IMR-90 (cell line): ENCODE measurements around the gene MLST8. TPM values are rescaled to one million over a fixed set of nuclear protein-coding genes. Genes with fewer than 3 reads are reported as not detected.

ENCODE experiments used
- ATAC-seq: fragments of 200-7000 bp; cut with Tn5 transposase; 2 replicates; pipeline ENCODE4 v1.9.1; 2020; ENCODE audit warnings: low read depth, mild to moderate bottlenecking, moderate library complexity
- BruUV-seq: library from RNA; stranded (reverse); fragments of 400-500 nt; replicated peaks from 2 replicates; lab custom pipeline; 2021; lab: Mats Ljungman, UMichigan
- CTCF ChIA-PET: fragments of 300-600 bp; formaldehyde crosslinking; extraction: SDS; loops from one replicate; lab custom pipeline; 2021; ENCODE audit warnings: antibody characterized with exemption; lab: Yijun Ruan, JAX
- POLR2A ChIA-PET: fragments of 300-600 bp; sonication (Branson Sonifier 250); formaldehyde crosslinking; loops from one replicate; lab custom pipeline; 2022; ENCODE audit warnings: antibody characterized with exemption; ENCODE audit not compliant: unreplicated experiment; lab: Charles Lee
- DNase-seq: peaks from one replicate; pipeline ENCODE4 v3.0.0; 2013
- H2AFZ ChIP-seq: replicated peaks from 2 replicates; pipeline ENCODE3; 2013; ENCODE audit warnings: low read length, mild to moderate bottlenecking; ENCODE audit not compliant: poor library complexity
- H2AK5ac ChIP-seq: 2 replicates; pipeline ENCODE4 v1.6.1; 2013; ENCODE audit warnings: low read depth, low read length, inconsistent platforms
- H2AK9ac ChIP-seq: replicated peaks from 2 replicates; pipeline ENCODE3; 2013; ENCODE audit warnings: mild to moderate bottlenecking, low read depth, low read length, moderate library complexity; ENCODE audit not compliant: poor library complexity
- H2BK120ac ChIP-seq: 2 replicates; pipeline ENCODE4 v1.6.1; 2013; ENCODE audit warnings: low read depth, low read length, inconsistent platforms
- H2BK15ac ChIP-seq: 3 replicates; pipeline ENCODE4 v1.6.1; 2013; ENCODE audit warnings: low read depth, low read length, inconsistent platforms
- H2BK20ac ChIP-seq: 2 replicates; pipeline ENCODE4 v1.6.1; 2013; ENCODE audit warnings: low read depth, mild to moderate bottlenecking, inconsistent platforms, low read length, moderate library complexity
- H2BK5ac ChIP-seq: 2 replicates; pipeline ENCODE4 v1.6.1; 2013; ENCODE audit warnings: mild to moderate bottlenecking, low read depth, low read length, inconsistent platforms; ENCODE audit not compliant: poor library complexity, severe bottlenecking
- H3K14ac ChIP-seq: replicated peaks from 2 replicates; pipeline ENCODE4 v1.6.1; 2013; ENCODE audit warnings: low read depth, low read length, inconsistent platforms
- H3K18ac ChIP-seq: 2 replicates; pipeline ENCODE4 v1.6.1; 2013; ENCODE audit warnings: low read depth, low read length, control low read depth
- H3K23ac ChIP-seq: 2 replicates; pipeline ENCODE4 v1.6.1; 2013; ENCODE audit warnings: low read depth, low read length, inconsistent platforms
- H3K27ac ChIP-seq: 2 replicates; pipeline ENCODE4 v1.5.1; 2013; ENCODE audit warnings: mild to moderate bottlenecking, control low read depth, low read length; ENCODE audit not compliant: insufficient read depth
- H3K27me3 ChIP-seq: 2 replicates; pipeline ENCODE4 v1.6.1; 2013; ENCODE audit warnings: low read length; ENCODE audit not compliant: control insufficient read depth, insufficient read depth
- H3K36me3 ChIP-seq: 2 replicates; pipeline ENCODE4 v1.6.1; 2013; ENCODE audit warnings: low read length, mixed read lengths; ENCODE audit not compliant: control insufficient read depth, insufficient read depth
- H3K4ac ChIP-seq: 2 replicates; pipeline ENCODE4 v1.6.1; 2013; ENCODE audit warnings: low read depth, low read length, inconsistent platforms
- H3K4me1 ChIP-seq: 2 replicates; pipeline ENCODE4 v1.6.1; 2013; ENCODE audit warnings: low read length, mixed read lengths; ENCODE audit not compliant: control insufficient read depth, insufficient read depth
- H3K4me2 ChIP-seq: 2 replicates; pipeline ENCODE4 v1.6.1; 2013; ENCODE audit warnings: low read depth, mild to moderate bottlenecking, control low read depth, low read length, moderate library complexity
- H3K4me3 ChIP-seq: 2 replicates; pipeline ENCODE4 v1.5.1; 2013; ENCODE audit warnings: low read depth, mild to moderate bottlenecking, control low read depth, low read length, moderate library complexity; ENCODE audit not compliant: insufficient read depth
- H3K56ac ChIP-seq: 2 replicates; pipeline ENCODE4 v1.6.1; 2013; ENCODE audit warnings: low read length, inconsistent platforms; ENCODE audit not compliant: insufficient read depth; ENCODE audit errors: extremely low read depth
- H3K79me1 ChIP-seq, 2 experiments: 2 replicates each; pipeline ENCODE4 v1.6.1; 2013; ENCODE audit warnings: low read length in 2 of 2, inconsistent platforms in 1 of 2, low read depth in 1 of 2
- H3K9ac ChIP-seq: 2 replicates; pipeline ENCODE4 v1.6.1; 2013; ENCODE audit warnings: low read depth, low read length, control low read depth
- H3K9me1 ChIP-seq: 2 replicates; pipeline ENCODE4 v1.6.1; 2013; ENCODE audit warnings: low read length, inconsistent platforms; ENCODE audit not compliant: insufficient read depth
- H3K9me3 ChIP-seq: 2 replicates; pipeline ENCODE4 v1.6.1; 2013; ENCODE audit warnings: low read length; ENCODE audit not compliant: control insufficient read depth, insufficient read depth
- H4K20me1 ChIP-seq: 2 replicates; pipeline ENCODE4 v1.6.1; 2013; ENCODE audit warnings: low read length, inconsistent platforms; ENCODE audit not compliant: insufficient read depth
- H4K5ac ChIP-seq: 2 replicates; pipeline ENCODE4 v1.6.1; 2013; ENCODE audit warnings: mild to moderate bottlenecking, low read depth, low read length, control low read depth
- H4K8ac ChIP-seq, 2 experiments: 2 replicates each; pipeline ENCODE4 v1.6.1; 2013; ENCODE audit warnings: low read depth in 2 of 2, low read length in 2 of 2, control low read depth in 1 of 2, inconsistent platforms in 1 of 2
- H4K91ac ChIP-seq: 2 replicates; pipeline ENCODE4 v1.6.1; 2013; ENCODE audit warnings: low read depth, low read length, inconsistent platforms; ENCODE audit not compliant: insufficient read depth
- CTCF ChIP-seq: conservative IDR thresholded peaks from 2 replicates; pipeline ENCODE4 v1.5.1; 2012; ENCODE audit warnings: mild to moderate bottlenecking, low read depth, low read length, improper control_type of control experiment
- WGBS, 2 experiments: methylation state at CpG; one replicate each; pipeline versions ENCODE4 v1.1.5 to v1.1.7; 2013; ENCODE audit warnings: missing lambda C conversion rate in 2 of 2; ENCODE audit not compliant: insufficient read length in 1 of 2; ENCODE audit errors: extremely low coverage in 2 of 2; 5-methylcytosine and 5-hydroxymethylcytosine counted together
- dilution Hi-C: fragments of 300-500 bp; cut with HindIII; formaldehyde crosslinking; loops from one replicate; pipeline ENCODE4 v1.14.3; 2018; ENCODE audit warnings: low sequenced_read_pairs; ENCODE audit not compliant: unreplicated experiment
- in situ Hi-C: fragments of 300-500 bp; cut with MboI; formaldehyde crosslinking; loops from 3 replicates; pipeline ENCODE4 v1.14.3; 2019; ENCODE audit warnings: low sequenced_read_pairs, inconsistent platforms, mixed read lengths
- intact Hi-C: fragments of 100-400 bp; cut with micrococcal nuclease; formaldehyde crosslinking; loops from 2 replicates; pipeline ENCODE4 v1.10.0; 2022
- polyA plus RNA-seq, 3 experiments: library from polyadenylated mRNA; depleted of rRNA; stranded (reverse); fragments of >200 nt; gene quantifications; 2 replicates each; pipeline ENCODE4 v1.2.3, GENCODE V29; 2012; ENCODE audit warnings: low replicate concordance in 1 of 3
- total RNA-seq: library from RNA; depleted of rRNA; stranded (reverse); fragments of >200 nt; gene quantifications from 2 replicates; pipeline ENCODE4 v1.2.3, GENCODE V29; 2012

MLST8 gene
- total and polyA plus RNA-seq, 2 of the 4 experiments (the other 2 are of a cell fraction): 34.4 to 93.7 TPM

- DNase-seq (no peak), ATAC-seq (peak; percentile 66)
- Histone ChIP-seq H3K18ac (no peak within 1 kb of the TSS), H4K5ac (no peak within 1 kb of the TSS), H3K56ac (no peak within 1 kb of the TSS), H3K14ac (no peak within 1 kb of the TSS), H4K20me1 (peaks cover 14% of the 10 kb centered on the region), H3K36me3 (peaks cover 41% of the 10 kb centered on the region), H4K91ac (no peak within 1 kb of the TSS), H2BK15ac (no peak within 1 kb of the TSS), H3K23ac (no peak within 1 kb of the TSS), H2AK5ac (no peak within 1 kb of the TSS), H3K4me2 (peak within 1 kb of the TSS; percentile 68), H2AFZ (peak within 1 kb of the TSS; percentile 81), H3K9me1 (no peaks in the 10 kb centered on the region), H3K27ac (no peak within 1 kb of the TSS), H3K9ac (no peak within 1 kb of the TSS), H2BK120ac (no peak within 1 kb of the TSS), H3K79me1 (no peaks in the 10 kb centered on the region), H3K4me3 (peak within 1 kb of the TSS; percentile 6), H3K9me3 (no peaks in the 10 kb centered on the region), H3K4ac (no peak within 1 kb of the TSS), H3K27me3 (peaks cover 9% of the 10 kb centered on the region), H2BK20ac (no peak within 1 kb of the TSS), H3K4me1 (peaks cover 5% of the 10 kb centered on the region; the same call in 1 of the 2 replicates), H2BK5ac (no peak within 1 kb of the TSS), H2AK9ac (peak within 1 kb of the TSS; percentile 65), H4K8ac (no peak within 1 kb of the TSS)
- intact Hi-C loops (no loop called here), dilution Hi-C loops (no loop called here), in situ Hi-C loops (no loop called here)
- no TSS peak for BruUV-seq
- ChIA-PET CTCF (interaction anchor here (0.6 to 1.2 kb wide), 2 partner anchors 11 to 85 kb away, joined by 3 to 4 read pairs; no protein-coding TSS in a partner anchor), POLR2A (no interaction called here)
- no peak for TF ChIP-seq CTCF
- 9% methylated on average over 48 of the region's 64 CpGs; no CpG with 5 or more reads in 1 of the 2 experiments for WGBS, 2 experiments
Observed at GRCh38 chr16:2236337-2237101, 31.3 kb downstream of the MLST8 start, which contains the start of gene DNASE1L2. Gene DNASE1L2, plus strand, starts transcription at chr16:2236444. Its CDS starts 373 bp downstream, at chr16:2236817.
